Measurements from ENCODE around the gene ICAM1.
A peak's percentile ranks its signal among the peaks of the same experiment; 100 is the strongest.
"Not testable (repeated sequence)": the region's sequence is repeated elsewhere in the genome, so short reads cannot be mapped to it uniquely, and the experiment has no call there.

ICAM1 gene

DNA sequence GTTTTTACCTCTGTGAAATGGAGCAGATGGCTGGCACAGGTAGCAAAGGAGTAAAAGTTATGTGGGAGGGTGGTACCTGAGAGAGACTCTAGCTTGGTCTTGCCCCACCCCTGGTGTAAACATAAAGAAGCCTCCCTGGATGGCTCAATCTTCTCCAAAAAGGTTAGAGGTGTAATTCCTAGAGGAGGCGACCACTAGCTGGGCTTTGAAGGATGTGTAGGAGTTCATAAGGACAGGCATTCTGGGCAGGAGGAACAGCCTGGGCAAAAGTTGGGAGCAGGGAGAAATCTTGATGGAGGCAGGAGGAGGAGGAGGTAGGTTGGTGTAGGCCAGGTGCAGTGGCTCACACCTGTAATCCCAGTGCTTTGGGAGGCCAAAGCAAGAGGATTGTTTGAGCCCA lies 8.0 kb downstream of the ICAM1 start:
- no peak for DNase-seq

DNA sequence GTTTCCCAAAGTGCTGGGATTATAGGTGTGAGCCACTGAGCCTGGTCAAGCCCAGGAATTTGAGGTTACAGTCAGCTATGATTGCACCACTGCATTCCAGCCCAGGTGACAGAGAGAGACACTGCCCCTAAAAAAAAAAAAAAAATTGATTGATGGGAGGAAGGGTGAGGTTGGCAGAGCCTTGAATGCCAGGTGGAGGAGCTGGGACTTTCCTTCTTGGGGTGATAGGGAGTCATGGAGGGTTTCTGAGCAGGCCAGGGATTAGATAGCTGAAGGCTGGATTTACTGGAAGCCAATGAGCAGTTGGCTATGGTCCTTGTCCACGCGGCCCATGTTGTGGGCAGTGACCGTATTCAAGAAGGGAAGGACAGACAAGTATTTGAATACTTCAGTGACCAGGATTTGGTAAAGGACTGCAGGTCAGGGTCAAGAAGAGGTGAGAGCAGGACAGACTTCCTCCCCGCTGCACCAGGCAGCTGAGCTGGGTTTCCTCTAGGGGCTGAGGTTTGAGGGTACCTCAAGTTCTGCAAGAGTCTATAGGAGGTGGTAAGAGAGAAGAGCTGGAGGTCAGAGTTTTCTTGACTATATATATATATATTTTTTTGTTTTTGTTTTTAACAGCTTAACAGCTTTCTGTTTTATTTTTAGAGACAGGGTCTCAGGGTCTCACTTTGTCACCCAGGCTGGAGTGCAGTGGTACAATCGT lies 9.0 kb downstream of the ICAM1 start:
- DNase-seq = no peak

DNA sequence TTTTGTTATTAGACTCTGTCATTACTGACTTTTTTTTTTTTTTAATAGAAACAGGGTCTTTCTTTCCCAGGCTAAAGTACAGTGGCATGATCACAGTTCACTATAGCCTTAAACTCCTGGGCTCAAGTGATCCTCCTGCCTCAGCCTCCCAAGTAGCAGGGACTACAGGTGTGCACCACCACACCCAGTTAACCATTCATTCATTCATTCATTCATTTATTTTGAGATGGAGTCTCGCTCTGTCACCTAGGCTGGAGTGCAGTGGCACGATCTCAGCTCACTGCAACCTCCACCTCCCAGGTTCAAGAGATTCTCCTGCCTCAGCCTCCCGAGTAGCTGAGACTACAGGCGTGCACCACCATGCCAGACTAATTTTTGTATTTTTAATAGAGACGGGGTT lies 11.1 kb downstream of the ICAM1 start:
- DNase-seq = not testable (repeated sequence)

- no peak for DNase-seq
Measured at GRCh38 chr19:10283301-10284064, 12.6 kb downstream of the ICAM1 start.

DNA sequence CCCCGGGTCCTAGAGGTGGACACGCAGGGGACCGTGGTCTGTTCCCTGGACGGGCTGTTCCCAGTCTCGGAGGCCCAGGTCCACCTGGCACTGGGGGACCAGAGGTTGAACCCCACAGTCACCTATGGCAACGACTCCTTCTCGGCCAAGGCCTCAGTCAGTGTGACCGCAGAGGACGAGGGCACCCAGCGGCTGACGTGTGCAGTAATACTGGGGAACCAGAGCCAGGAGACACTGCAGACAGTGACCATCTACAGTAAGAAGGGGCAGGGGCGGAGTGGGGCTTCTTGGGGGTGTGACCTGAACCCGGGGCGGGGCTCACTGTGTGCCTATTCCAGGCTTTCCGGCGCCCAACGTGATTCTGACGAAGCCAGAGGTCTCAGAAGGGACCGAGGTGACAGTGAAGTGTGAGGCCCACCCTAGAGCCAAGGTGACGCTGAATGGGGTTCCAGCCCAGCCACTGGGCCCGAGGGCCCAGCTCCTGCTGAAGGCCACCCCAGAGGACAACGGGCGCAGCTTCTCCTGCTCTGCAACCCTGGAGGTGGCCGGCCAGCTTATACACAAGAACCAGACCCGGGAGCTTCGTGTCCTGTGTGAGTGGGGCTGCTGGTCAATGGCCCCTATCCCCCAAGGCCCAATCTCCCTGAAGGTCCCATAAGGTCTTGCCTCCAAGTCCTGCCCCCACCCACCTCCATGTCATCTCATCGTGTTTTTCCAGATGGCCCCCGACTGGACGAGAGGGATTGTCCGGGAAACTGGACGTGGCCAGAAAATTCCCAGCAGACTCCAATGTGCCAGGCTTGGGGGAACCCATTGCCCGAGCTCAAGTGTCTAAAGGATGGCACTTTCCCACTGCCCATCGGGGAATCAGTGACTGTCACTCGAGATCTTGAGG lies 13.4 kb downstream of the ICAM1 start:
- no peak for DNase-seq

DNA sequence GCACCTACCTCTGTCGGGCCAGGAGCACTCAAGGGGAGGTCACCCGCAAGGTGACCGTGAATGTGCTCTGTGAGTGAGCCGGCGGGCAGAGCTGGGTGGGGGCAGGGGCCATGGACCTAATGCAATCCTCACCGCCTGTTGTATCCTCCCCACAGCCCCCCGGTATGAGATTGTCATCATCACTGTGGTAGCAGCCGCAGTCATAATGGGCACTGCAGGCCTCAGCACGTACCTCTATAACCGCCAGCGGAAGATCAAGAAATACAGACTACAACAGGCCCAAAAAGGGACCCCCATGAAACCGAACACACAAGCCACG lies 14.0 kb downstream of the ICAM1 start:
- DNase-seq = no peak

DNA sequence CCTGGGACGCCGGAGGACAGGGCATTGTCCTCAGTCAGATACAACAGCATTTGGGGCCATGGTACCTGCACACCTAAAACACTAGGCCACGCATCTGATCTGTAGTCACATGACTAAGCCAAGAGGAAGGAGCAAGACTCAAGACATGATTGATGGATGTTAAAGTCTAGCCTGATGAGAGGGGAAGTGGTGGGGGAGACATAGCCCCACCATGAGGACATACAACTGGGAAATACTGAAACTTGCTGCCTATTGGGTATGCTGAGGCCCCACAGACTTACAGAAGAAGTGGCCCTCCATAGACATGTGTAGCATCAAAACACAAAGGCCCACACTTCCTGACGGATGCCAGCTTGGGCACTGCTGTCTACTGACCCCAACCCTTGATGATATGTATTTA lies 14.5 kb downstream of the ICAM1 start:
- DNase-seq = no peak

DNA sequence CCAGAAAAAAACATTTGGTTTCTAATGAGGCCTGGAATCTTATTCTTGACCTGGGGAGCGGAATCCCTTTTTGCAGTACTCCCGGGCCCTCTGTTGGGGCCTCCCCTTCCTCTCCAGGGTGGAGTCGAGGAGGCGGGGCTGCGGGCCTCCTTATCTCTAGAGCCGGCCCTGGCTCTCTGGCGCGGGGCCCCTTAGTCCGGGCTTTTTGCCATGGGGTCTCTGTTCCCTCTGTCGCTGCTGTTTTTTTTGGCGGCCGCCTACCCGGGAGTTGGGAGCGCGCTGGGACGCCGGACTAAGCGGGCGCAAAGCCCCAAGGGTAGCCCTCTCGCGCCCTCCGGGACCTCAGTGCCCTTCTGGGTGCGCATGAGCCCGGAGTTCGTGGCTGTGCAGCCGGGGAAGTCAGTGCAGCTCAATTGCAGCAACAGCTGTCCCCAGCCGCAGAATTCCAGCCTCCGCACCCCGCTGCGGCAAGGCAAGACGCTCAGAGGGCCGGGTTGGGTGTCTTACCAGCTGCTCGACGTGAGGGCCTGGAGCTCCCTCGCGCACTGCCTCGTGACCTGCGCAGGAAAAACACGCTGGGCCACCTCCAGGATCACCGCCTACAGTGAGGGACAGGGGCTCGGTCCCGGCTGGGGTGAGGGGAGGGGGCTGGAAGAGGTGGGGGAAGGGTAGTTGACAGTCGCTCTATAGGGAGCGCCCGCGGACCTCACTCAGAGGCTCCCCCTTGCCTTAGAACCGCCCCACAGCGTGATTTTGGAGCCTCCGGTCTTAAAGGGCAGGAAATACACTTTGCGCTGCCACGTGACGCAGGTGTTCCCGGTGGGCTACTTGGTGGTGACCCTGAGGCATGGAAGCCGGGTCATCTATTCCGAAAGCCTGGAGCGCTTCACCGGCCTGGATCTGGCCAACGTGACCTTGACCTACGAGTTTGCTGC lies 16.1 kb downstream of the ICAM1 start, which contains the start of gene ICAM4:
ICAM4 (plus strand) TSS at position 153 of the 935 bp plus-strand sequence; CDS start at position 211, 58 bp downstream.
- no peak for DNase-seq

DNA sequence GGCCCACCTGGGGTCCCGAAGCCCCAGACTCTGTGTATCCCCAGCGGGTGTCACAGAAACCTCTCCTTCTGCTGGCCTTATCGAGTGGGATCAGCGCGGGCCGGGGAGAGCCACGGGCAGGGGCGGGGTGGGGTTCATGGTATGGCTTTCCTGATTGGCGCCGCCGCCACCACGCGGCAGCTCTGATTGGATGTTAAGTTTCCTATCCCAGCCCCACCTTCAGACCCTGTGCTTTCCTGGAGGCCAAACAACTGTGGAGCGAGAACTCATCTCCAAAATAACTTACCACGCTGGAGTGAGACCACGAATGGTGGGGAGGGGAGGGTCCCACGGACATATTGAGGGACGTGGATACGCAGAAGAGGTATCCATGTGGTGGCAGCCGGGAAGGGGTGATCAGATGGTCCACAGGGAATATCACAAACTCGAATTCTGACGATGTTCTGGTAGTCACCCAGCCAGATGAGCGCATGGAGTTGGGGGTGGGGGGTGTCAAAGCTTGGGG lies 17.8 kb downstream of the ICAM1 start:
- DNase-seq = no peak

- DNase-seq = peak; percentile 64
Measured at GRCh38 chr19:10289167-10289835, 18.4 kb downstream of the ICAM1 start.

DNA sequence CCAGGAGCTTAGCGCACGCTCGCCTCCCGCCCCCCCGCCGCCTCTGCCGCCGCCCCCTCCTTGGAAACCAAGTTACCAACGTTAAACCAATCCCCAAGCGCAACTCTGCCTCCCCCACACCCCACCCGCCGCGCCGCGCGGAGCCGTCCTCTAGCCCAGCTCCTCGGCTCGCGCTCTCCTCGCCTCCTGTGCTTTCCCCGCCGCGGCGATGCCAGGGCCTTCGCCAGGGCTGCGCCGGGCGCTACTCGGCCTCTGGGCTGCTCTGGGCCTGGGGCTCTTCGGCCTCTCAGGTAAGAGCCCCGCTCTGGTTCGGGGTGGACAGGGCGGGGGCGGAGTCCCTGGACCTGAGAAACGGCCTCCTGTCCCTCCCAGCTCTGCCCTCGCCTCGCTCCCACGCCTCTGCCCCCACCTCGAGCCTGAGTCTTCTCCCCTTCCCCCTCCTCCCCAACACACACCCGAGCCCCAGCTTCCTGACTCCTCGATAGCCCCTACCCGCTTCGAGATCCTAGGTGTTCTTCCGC lies 19.0 kb downstream of the ICAM1 start, which contains the start of gene ICAM5:
ICAM5 (plus strand) TSS at position 117 of the 521 bp plus-strand sequence; CDS start at position 209, 92 bp downstream.
- DNase-seq = peak; percentile 38

GRCh38 chr19:10290357-10290875 lies 19.5 kb downstream of the ICAM1 start:
- DNase-seq = no peak

- DNase-seq = peak; percentile 53
Measured at GRCh38 chr19:10290876-10291553, 20.1 kb downstream of the ICAM1 start.

GRCh38 chr19:10291554-10292205 lies 20.8 kb downstream of the ICAM1 start:
- no peak for DNase-seq

- DNase-seq = peak; percentile 63
Measured at GRCh38 chr19:10292206-10292788, 21.4 kb downstream of the ICAM1 start.

DNA sequence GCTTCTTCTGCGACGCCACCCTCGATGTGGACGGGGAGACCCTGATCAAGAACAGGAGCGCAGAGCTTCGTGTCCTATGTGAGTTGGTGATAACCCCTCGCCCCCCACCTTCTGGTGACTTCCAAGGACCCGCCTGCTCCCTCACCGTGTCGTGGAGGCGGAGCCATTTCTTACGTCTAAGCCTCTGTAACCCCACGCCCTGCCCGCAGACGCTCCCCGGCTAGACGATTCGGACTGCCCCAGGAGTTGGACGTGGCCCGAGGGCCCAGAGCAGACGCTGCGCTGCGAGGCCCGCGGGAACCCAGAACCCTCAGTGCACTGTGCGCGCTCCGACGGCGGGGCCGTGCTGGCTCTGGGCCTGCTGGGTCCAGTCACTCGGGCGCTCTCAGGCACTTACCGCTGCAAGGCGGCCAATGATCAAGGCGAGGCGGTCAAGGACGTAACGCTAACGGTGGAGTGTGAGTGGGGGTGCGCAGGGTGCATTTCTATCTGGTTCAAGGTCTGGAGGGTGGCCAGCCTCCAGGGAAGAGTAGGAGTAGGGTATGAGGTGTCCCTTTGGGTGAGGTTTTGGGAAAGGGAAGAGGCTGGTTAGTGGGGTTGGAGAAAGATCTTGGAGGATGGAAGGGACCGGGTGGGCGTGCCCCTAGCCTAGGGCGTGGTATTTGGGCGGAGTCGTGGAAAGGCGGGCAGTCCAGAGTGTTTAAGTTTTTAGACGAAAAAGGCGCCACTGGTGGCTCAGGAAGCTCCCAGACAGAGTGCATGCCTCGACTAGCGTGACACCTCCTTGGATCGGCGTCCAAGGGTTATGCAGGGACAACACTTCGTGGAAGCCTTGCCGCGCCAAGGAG lies 22.1 kb downstream of the ICAM1 start:
- DNase-seq = no peak

- no peak for DNase-seq
Measured at GRCh38 chr19:10293637-10294367, 22.9 kb downstream of the ICAM1 start.

GRCh38 chr19:10294368-10294697 lies 23.4 kb downstream of the ICAM1 start:
- DNase-seq = no peak
